ENCODE measurements around the gene SLC43A1. TPM values are rescaled to one million over a fixed set of nuclear protein-coding genes. Genes with fewer than 3 reads are reported as not detected.

Gene SLC43A1
- total RNA-seq, 1 donor from 2014 or later = 4.3 TPM

DNA sequence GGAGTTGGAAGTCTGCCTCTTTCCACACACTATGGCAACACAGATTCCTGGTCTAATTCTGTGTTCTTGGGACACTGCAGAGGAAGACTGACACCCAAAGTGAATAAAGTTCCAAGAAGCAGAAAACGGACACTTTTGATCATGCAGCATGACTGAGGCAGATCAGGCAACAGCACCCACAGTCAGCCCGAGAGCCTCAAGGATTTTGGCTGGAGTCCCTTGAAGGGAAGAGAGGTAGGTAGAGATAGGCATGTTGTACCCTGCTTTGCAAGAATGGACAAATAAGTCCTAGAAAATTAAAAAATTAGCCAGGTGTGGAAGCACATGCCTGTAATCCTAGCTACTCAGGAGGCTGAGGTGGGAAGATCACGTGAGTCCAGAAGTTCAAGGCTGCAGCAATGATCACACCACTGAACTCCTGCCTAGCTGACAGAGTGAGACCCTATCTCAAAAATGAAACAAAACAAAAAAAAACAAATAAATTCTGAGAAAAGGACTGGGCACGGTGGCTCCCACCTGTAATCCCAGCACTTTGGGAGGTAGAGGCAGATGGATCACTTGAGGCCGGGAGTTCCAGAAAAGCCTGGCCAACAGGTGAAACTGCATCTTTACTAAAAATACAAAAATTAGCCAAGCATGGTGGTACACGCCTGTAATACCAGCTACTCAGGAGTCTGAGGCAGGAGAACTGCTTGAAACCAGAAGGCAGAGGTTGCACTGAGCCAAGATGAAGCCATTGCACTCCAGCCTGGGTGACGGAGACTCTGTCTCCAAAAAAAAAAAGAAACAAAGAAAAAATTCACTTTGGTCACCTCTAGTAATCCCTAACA lies 6.9 kb downstream of the SLC43A1 start:
- no peak for DNase-seq

DNA sequence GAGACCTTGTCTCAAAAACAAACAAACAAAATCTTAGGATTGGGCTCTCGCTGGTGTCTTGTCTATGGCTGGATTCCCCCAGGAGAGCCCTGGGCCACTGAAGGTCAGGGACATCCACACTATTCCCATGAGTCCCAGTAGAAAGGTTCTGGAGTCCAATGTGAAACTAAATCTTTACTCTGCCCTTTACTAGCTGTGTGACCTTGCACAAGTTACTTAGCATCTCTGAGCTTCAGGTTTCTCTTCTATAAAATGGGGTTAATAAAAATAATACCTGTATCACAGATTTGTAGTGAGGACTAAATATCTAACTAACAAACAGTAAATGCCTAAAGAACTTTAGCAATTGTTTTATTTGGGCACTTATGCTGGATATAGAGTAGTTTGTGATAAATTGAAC lies 9.0 kb downstream of the SLC43A1 start:
- intact Hi-C loops (cut with micrococcal nuclease) = no loop called here
- TF ChIP-seq, protein P1, sequence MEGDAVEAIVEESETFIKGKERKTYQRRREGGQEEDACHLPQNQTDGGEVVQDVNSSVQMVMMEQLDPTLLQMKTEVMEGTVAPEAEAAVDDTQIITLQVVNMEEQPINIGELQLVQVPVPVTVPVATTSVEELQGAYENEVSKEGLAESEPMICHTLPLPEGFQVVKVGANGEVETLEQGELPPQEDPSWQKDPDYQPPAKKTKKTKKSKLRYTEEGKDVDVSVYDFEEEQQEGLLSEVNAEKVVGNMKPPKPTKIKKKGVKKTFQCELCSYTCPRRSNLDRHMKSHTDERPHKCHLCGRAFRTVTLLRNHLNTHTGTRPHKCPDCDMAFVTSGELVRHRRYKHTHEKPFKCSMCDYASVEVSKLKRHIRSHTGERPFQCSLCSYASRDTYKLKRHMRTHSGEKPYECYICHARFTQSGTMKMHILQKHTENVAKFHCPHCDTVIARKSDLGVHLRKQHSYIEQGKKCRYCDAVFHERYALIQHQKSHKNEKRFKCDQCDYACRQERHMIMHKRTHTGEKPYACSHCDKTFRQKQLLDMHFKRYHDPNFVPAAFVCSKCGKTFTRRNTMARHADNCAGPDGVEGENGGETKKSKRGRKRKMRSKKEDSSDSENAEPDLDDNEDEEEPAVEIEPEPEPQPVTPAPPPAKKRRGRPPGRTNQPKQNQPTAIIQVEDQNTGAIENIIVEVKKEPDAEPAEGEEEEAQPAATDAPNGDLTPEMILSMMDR (IDR thresholded peaks at IDR 0.05; ENCODE audit: borderline replicate concordance) = no peak

More for the DNA sequence above, 6.9 kb downstream of the SLC43A1 start:
- intact Hi-C loops (cut with micrococcal nuclease) = no loop called here
- Histone ChIP-seq H3K27me3 (ENCODE audit: low read depth) (no peaks in the 10 kb centered on the region), H3K9me3 (replicated peaks) (no peaks in the 10 kb centered on the region), H3K4me3 (no peak overlapping the region), H3K36me3 (peaks cover 10% of the 10 kb centered on the region), H3K27ac (replicated peaks) (no peak overlapping the region), H3K4me1 (peaks cover 4% of the 10 kb centered on the region)
- TF ChIP-seq, protein P1 (IDR thresholded peaks at IDR 0.05; ENCODE audit: borderline replicate concordance) = no peak

DNA sequence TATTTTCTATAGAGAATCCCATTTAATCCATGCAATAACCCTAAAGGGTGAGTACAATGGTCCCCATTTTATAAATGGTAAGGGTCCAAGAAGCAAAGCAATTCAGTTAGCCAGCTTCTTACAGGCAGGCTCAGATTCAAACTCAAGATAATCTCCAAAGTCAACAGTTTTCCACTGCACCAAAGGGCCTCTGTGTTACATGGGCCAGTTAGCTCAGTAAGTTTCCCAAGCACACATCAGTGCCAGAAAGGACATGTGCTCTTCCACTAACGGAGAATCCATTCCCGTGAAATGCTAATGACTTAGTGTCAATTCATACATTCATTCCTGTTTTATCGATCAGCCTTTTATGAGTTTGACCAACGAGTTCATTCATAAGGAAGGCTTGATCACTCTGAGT lies 11.0 kb downstream of the SLC43A1 start:
- Histone ChIP-seq H3K27ac (replicated peaks) (no peak overlapping the region), H3K4me1 (peaks cover 28% of the 10 kb centered on the region), H3K27me3 (ENCODE audit: low read depth) (no peaks in the 10 kb centered on the region), H3K9me3 (replicated peaks) (no peaks in the 10 kb centered on the region), H3K36me3 (peaks cover 12% of the 10 kb centered on the region), H3K4me3 (no peak overlapping the region)
- intact Hi-C loops (cut with micrococcal nuclease) = no loop called here
- TF ChIP-seq, protein P1 (IDR thresholded peaks at IDR 0.05; ENCODE audit: borderline replicate concordance) = no peak
- DNase-seq = no peak

More for the DNA sequence above, 9.0 kb downstream of the SLC43A1 start:
- no peak for DNase-seq
- H3K9me3 ChIP-seq (replicated peaks) = no peaks in the 10 kb centered on the region
- no peak overlapping the region for H3K4me3 ChIP-seq
- no peaks in the 10 kb centered on the region for H3K27me3 ChIP-seq (ENCODE audit: low read depth)
- peaks cover 10% of the 10 kb centered on the region for H3K4me1 ChIP-seq
- H3K27ac ChIP-seq (replicated peaks) = no peak overlapping the region
- peaks cover 10% of the 10 kb centered on the region for H3K36me3 ChIP-seq

DNA sequence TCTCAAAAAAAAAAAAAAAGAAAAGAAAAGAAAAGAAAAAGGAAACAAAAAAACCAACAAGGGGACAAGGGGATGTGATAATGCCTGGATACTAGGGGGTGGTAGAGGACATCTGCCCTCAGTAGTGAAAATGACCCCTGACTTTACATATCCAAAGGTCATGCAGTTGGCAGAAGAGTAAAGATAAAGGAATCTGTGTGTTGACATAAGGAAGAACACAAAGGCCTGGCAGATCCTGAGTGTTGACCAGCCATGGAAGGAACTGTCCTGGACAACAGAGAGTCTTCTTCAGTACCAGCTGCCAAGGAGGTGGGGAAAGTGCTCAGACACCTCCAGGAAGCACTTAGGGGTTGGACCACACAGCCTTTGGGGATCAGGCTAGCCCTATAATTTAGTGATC lies 12.6 kb downstream of the SLC43A1 start:
- H3K4me1 ChIP-seq = peaks cover 42% of the 10 kb centered on the region
- H3K4me3 ChIP-seq = no peak overlapping the region
- intact Hi-C loops (cut with micrococcal nuclease) = no loop called here
- H3K27ac ChIP-seq (replicated peaks) = no peak overlapping the region
- no peak for DNase-seq
- peaks cover 12% of the 10 kb centered on the region for H3K36me3 ChIP-seq
- no peaks in the 10 kb centered on the region for H3K27me3 ChIP-seq (ENCODE audit: low read depth)
- H3K9me3 ChIP-seq (replicated peaks) = no peaks in the 10 kb centered on the region
- TF ChIP-seq, protein P1 (IDR thresholded peaks at IDR 0.05; ENCODE audit: borderline replicate concordance) = no peak

DNA sequence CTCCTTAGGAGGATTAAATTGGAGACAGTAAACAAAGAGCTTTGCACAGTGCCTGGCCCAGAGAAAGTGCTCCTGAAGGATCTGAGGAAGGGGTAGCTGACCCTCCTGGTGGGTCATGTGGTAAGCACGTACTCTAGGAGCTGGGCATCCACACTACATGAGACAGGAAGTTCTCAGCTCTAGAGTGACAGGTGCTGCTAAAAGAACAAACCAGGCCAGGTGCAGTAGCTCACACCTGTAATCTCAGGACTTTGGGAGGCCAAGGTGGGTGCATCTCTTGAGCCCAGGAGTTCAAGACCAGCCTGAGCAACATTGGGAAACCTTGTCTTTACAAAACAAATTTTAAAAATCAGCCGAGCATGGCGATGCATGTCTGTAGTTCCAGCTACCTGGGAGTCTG lies 13.1 kb downstream of the SLC43A1 start:
- H3K4me1 ChIP-seq = peaks cover 42% of the 10 kb centered on the region
- H3K27ac ChIP-seq (replicated peaks) = peak overlapping the region; percentile 92
- H3K4me3 ChIP-seq = no peak overlapping the region
- TF ChIP-seq, protein P1 (IDR thresholded peaks at IDR 0.05; ENCODE audit: borderline replicate concordance) = no peak
- no peaks in the 10 kb centered on the region for H3K9me3 ChIP-seq (replicated peaks)
- intact Hi-C loops (cut with micrococcal nuclease) = no loop called here
- DNase-seq = no peak
- H3K36me3 ChIP-seq = peaks cover 11% of the 10 kb centered on the region
- no peaks in the 10 kb centered on the region for H3K27me3 ChIP-seq (ENCODE audit: low read depth)
